MCF 10A (cell line): Measurements from ENCODE around the gene EXT2. TPM values are rescaled to one million over a fixed set of nuclear protein-coding genes. Genes with fewer than 3 reads are reported as not detected.

Experiments
- BruUV-seq: library from RNA; stranded (reverse); fragments of 400-500 nt; replicated peaks from 2 replicates; lab custom pipeline; 2021; lab: Mats Ljungman, UMichigan
- CTCF ChIA-PET: fragments of 300-600 bp; sonication (Branson Sonifier 250); formaldehyde crosslinking; extraction: SDS; loops from one replicate; lab custom pipeline; 2021; ENCODE audit warnings: antibody characterized with exemption, inconsistent platforms; lab: Yijun Ruan, JAX
- POLR2A ChIA-PET: fragments of 300-600, 350-650 bp; sonication (Branson Sonifier 250); formaldehyde crosslinking; extraction: SDS; loops from one replicate; lab custom pipeline; 2020; ENCODE audit warnings: antibody characterized with exemption, inconsistent platforms; lab: Yijun Ruan, JAX
- DNase-seq: peaks from one replicate; pipeline ENCODE4 v3.0.0-alpha.2; 2018; ENCODE audit not compliant: unreplicated experiment
- H3K27ac Mint-ChIP-seq: one replicate; pipeline ENCODE4 v1.8.0; 2022; ENCODE audit warnings: mild to moderate bottlenecking, low read depth, mixed read lengths; ENCODE audit not compliant: unreplicated experiment
- H3K27me3 Mint-ChIP-seq: one replicate; pipeline ENCODE4 v1.8.0; 2022; ENCODE audit warnings: mixed read lengths; ENCODE audit not compliant: insufficient read depth, unreplicated experiment
- H3K36me3 Mint-ChIP-seq: one replicate; pipeline ENCODE4 v1.8.0; 2022; ENCODE audit warnings: mild to moderate bottlenecking, moderate library complexity, mixed read lengths; ENCODE audit not compliant: insufficient read depth, unreplicated experiment
- H3K4me1 Mint-ChIP-seq: one replicate; pipeline ENCODE4 v1.8.0; 2022; ENCODE audit warnings: mixed read lengths; ENCODE audit not compliant: insufficient read depth, unreplicated experiment
- H3K4me3 Mint-ChIP-seq: one replicate; pipeline ENCODE4 v1.8.0; 2022; ENCODE audit warnings: mild to moderate bottlenecking, moderate library complexity, mixed read lengths; ENCODE audit not compliant: unreplicated experiment
- H3K9me3 Mint-ChIP-seq: one replicate; pipeline ENCODE4 v1.8.0; 2022; ENCODE audit warnings: mixed read lengths; ENCODE audit not compliant: unreplicated experiment
- intact Hi-C: fragments of 100-400 bp; cut with micrococcal nuclease; formaldehyde crosslinking; loops from 2 replicates; pipeline ENCODE4 v1.14.1; 2022
- total RNA-seq: library from RNA; stranded (reverse); gene quantifications from 2 replicates; pipeline ENCODE4 v1.2.3, GENCODE V29; 2022
- TF ChIP-seq, protein P1 (sequence below): fragments of 200-600 bp; IDR thresholded peaks from one replicate; pipeline ENCODE4 v1.8.0; 2022; ENCODE audit warnings: antibody characterized with exemption, mild to moderate bottlenecking; ENCODE audit not compliant: unreplicated experiment

The EXT2 gene
- total RNA-seq, 1 experiment from 2014 or later = 73.1 TPM

DNA sequence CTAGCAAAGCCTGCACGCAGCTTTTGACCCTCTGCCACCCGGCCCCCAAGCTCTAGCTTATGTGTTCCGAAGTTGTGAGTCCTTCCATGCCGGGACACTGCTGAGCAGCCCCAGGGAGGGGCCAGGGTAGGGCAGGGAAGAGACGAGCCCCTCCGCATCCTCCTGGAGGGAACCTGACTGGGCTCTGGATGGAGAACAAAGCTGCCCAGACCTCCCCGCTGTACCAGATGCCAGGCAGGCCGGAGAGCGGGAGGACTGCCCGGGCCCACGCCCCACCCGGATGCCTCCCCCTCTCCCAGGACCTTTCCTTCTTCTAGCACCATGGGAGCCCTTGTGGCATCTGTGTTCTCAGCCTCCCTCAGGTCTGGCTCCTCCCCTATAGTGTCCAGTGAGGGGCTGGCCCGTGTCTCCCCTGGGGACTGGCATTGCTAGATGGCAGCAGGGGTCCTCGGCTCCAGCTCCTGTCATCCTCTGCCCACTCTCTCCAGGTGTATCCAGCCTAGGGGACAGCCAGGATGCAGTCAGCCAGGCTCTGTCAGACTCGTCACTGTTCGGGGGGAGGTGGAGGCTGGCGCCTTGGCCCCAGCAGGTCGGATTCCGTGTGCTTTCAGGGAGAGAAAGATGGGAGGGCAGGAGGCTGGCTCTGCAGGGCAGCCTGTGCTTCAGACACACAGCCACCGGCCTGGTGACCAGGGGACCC, 168.4 kb downstream of the EXT2 start:
- CTCF ChIA-PET = interaction anchor here (0.6 to 0.7 kb wide), 2 partner anchors 24 to 71 kb away, joined by 3 to 4 read pairs; no protein-coding TSS in a partner anchor
- intact Hi-C loops = no loop called here
- no peak for DNase-seq
- no peaks in the 10 kb centered on the region for H3K27me3 Mint-ChIP-seq
- no peak overlapping the region for H3K27ac Mint-ChIP-seq
- H3K9me3 Mint-ChIP-seq = no peaks in the 10 kb centered on the region
- no TSS peak for BruUV-seq
- H3K4me3 Mint-ChIP-seq = no peak overlapping the region
- H3K36me3 Mint-ChIP-seq = no peaks in the 10 kb centered on the region
- POLR2A ChIA-PET = no interaction called here
- TF ChIP-seq, protein P1, sequence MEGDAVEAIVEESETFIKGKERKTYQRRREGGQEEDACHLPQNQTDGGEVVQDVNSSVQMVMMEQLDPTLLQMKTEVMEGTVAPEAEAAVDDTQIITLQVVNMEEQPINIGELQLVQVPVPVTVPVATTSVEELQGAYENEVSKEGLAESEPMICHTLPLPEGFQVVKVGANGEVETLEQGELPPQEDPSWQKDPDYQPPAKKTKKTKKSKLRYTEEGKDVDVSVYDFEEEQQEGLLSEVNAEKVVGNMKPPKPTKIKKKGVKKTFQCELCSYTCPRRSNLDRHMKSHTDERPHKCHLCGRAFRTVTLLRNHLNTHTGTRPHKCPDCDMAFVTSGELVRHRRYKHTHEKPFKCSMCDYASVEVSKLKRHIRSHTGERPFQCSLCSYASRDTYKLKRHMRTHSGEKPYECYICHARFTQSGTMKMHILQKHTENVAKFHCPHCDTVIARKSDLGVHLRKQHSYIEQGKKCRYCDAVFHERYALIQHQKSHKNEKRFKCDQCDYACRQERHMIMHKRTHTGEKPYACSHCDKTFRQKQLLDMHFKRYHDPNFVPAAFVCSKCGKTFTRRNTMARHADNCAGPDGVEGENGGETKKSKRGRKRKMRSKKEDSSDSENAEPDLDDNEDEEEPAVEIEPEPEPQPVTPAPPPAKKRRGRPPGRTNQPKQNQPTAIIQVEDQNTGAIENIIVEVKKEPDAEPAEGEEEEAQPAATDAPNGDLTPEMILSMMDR = no peak
- no peaks in the 10 kb centered on the region for H3K4me1 Mint-ChIP-seq

DNA sequence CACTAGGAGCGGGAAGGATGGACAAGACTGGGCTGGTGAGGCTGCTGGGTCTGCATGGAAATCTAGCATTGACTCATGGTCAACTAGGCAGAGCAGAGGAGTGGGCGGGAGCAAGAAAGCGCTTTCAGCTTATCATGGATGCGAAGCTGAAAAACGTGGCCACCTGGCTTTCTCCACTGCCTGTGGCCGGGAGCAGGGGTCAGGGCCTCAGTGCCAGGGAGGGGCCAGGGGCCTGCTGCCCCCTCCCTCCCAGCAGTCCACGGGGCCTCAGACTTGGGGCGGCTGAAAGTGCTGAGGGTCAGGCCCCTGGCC, 168.9 kb downstream of the EXT2 start:
- no TSS peak for BruUV-seq
- Mint-ChIP-seq H3K27me3 (no peaks in the 10 kb centered on the region), H3K4me1 (no peaks in the 10 kb centered on the region), H3K4me3 (no peak overlapping the region), H3K27ac (no peak overlapping the region), H3K36me3 (no peaks in the 10 kb centered on the region), H3K9me3 (no peaks in the 10 kb centered on the region)
- intact Hi-C loops = no loop called here
- DNase-seq = no peak
- ChIA-PET CTCF (interaction anchor here (0.5 to 1.2 kb wide), 2 partner anchors 25 to 33 kb away, joined by 5 read pairs; no protein-coding TSS in a partner anchor), POLR2A (no interaction called here)
- TF ChIP-seq, protein P1 = no peak

DNA sequence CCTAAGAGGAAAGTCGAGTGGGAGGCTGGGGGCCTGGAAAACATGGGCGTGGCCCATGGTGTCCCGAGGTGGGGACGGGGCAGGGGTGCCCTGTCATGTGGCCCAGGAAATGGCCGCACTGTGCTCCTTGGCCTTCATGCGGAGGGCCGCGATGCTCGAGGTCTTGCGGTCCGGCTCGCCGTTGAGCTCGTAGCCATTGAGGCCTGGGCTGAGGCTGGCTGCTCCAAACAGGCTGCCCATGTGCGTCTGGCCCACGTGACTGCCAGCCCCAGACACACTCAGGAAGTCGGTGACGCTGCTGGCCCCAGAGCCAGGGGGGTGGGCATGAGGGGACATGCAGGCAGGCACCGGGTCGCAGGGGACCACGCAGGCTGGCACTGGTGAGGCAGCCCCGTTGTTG, 169.3 kb downstream of the EXT2 start:
- Mint-ChIP-seq H3K4me3 (no peak overlapping the region), H3K9me3 (no peaks in the 10 kb centered on the region), H3K27ac (no peak overlapping the region), H3K36me3 (no peaks in the 10 kb centered on the region), H3K27me3 (no peaks in the 10 kb centered on the region), H3K4me1 (no peaks in the 10 kb centered on the region)
- intact Hi-C loops = no loop called here
- POLR2A ChIA-PET = no interaction called here
- TF ChIP-seq, protein P1 = no peak
- CTCF ChIA-PET = interaction anchor here (0.5 to 1.2 kb wide), 2 partner anchors 25 to 33 kb away, joined by 5 read pairs; no protein-coding TSS in a partner anchor
- no TSS peak for BruUV-seq
- no peak for DNase-seq

DNA sequence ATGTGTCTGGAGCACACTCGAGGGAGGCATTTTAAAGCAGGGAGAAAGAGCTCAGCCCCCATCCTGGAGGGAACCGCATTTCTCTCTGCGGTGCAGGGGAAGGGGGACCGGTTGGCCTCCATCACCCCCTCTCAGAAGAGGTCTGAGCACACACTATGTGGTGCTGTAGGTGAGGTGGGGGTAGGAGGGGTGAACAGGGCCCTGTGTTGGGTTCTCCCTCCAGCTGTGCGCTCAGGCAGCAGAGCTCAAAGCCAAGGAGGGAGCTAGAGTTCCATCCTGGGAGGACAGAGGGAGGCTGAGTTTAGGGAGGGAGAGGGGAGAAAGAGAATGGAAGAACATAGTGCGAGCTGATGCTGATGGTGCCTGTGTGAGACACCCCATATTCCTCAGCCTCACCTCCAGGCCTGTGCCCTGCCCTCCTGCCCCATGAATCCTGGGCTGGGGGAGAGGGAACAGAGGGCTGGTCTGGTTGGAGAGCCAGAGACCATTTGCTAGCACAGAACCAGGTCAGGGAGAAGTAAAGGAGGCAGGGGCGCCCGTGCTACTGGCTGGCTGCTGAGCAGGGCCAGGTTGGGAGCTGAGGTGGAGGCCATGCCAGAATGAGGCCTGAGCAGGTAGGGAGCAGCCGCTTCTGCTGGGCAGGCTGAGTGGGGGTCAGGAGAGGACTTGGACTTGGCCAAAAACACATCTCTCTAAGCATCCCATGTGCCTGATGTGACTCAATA, 170.7 kb downstream of the EXT2 start:
- no peaks in the 10 kb centered on the region for H3K9me3 Mint-ChIP-seq
- H3K27me3 Mint-ChIP-seq = no peaks in the 10 kb centered on the region
- CTCF ChIA-PET = interaction anchor here (2.1 kb wide), 1 partner anchor 20 kb away, joined by 5 read pairs; no protein-coding TSS in a partner anchor

More for the DNA sequence above, 170.7 kb downstream of the EXT2 start:
- Mint-ChIP-seq H3K36me3 (no peaks in the 10 kb centered on the region), H3K27ac (no peak overlapping the region), H3K4me3 (no peak overlapping the region), H3K4me1 (no peaks in the 10 kb centered on the region)
- no peak for DNase-seq
- POLR2A ChIA-PET = no interaction called here
- BruUV-seq = no TSS peak
- TF ChIP-seq, protein P1 = no peak
- intact Hi-C loops = no loop called here
